ENCODE data around the gene ZNF710.

The ZNF710 gene

GRCh38 chr15:90047956-90048575 lies 46.9 kb downstream of the ZNF710 start:
- Histone ChIP-seq H3K4me3 (no peak overlapping the region), H3K9me3 (no peaks in the 10 kb centered on the region), H3K4me1 (peaks cover 0 to 23% (median 14%) of the 10 kb centered on the region in 4 donors), H3K27ac (no peak overlapping the region), H3K36me3 (no peaks in the 10 kb centered on the region), H3K27me3 (no peaks in the 10 kb centered on the region)
- no peak for TF ChIP-seq CTCF (IDR thresholded peaks at IDR 0.05)
- intact Hi-C loops (cut with DNase I; ENCODE audit: low total_unique reads), result no loop called here
- DNase-seq, result no peak

- Histone ChIP-seq H3K4me1 (peaks cover 0 to 23% (median 14%) of the 10 kb centered on the region in 4 donors), H3K27me3 (no peaks in the 10 kb centered on the region), H3K27ac (no peak overlapping the region), H3K4me3 (no peak overlapping the region), H3K36me3 (no peaks in the 10 kb centered on the region), H3K9me3 (no peaks in the 10 kb centered on the region)
- intact Hi-C loops (cut with DNase I; ENCODE audit: low total_unique reads), result no loop called here
- DNase-seq, result no peak
- no peak for TF ChIP-seq CTCF (IDR thresholded peaks at IDR 0.05)
These were observed 47.9 kb downstream of the ZNF710 start for GRCh38 chr15:90049030-90049429.

GRCh38 chr15:90049666-90050604 lies 48.8 kb downstream of the ZNF710 start:
- no peaks in the 10 kb centered on the region for H3K9me3 ChIP-seq
- no peaks in the 10 kb centered on the region for H3K27me3 ChIP-seq
- no peak for DNase-seq
- H3K4me3 ChIP-seq, result no peak overlapping the region
- no peak for TF ChIP-seq CTCF (IDR thresholded peaks at IDR 0.05)
- intact Hi-C loops (cut with DNase I; ENCODE audit: low total_unique reads), result no loop called here
- H3K27ac ChIP-seq, result no peak overlapping the region
- H3K4me1 ChIP-seq, result peaks cover 0 to 29% (median 14%) of the 10 kb centered on the region in 4 donors
- H3K36me3 ChIP-seq, result no peaks in the 10 kb centered on the region

GRCh38 chr15:90051874-90052273 lies 50.8 kb downstream of the ZNF710 start:
- Histone ChIP-seq H3K27me3 (no peaks in the 10 kb centered on the region), H3K36me3 (no peaks in the 10 kb centered on the region), H3K27ac (no peak overlapping the region), H3K4me3 (no peak overlapping the region), H3K4me1 (peaks cover 0 to 16% (median 6%) of the 10 kb centered on the region in 4 donors), H3K9me3 (no peaks in the 10 kb centered on the region)
- TF ChIP-seq CTCF (IDR thresholded peaks at IDR 0.05), result no peak
- DNase-seq, result no peak
- intact Hi-C loops (cut with DNase I; ENCODE audit: low total_unique reads), result no loop called here

GRCh38 chr15:90053685-90054466 lies 52.8 kb downstream of the ZNF710 start:
- no peak for DNase-seq
- intact Hi-C loops (cut with DNase I; ENCODE audit: low total_unique reads), result no loop called here

More at GRCh38 chr15:90053685-90054466, 52.8 kb downstream of the ZNF710 start:
- Histone ChIP-seq H3K36me3 (no peaks in the 10 kb centered on the region), H3K4me3 (no peak overlapping the region), H3K4me1 (peaks cover 0 to 6% (median 0%) of the 10 kb centered on the region in 4 donors), H3K27me3 (no peaks in the 10 kb centered on the region), H3K27ac (no peak overlapping the region), H3K9me3 (no peaks in the 10 kb centered on the region)
- TF ChIP-seq CTCF (IDR thresholded peaks at IDR 0.05), result no peak
